ENCODE data around the gene CPNE2. TPM values are rescaled to one million over a fixed set of nuclear protein-coding genes. Genes with fewer than 3 reads are reported as not detected.

CPNE2 gene
- total RNA-seq, 4 donors from 2014 or later, result 28.2 to 66.0 (median 45.8) TPM

- no peak for TF ChIP-seq CTCF (IDR thresholded peaks at IDR 0.05)
- no peak for DNase-seq (ENCODE audit: low spot score)
- no peak for ATAC-seq (ENCODE audit: low FRiP score)
Observed at GRCh38 chr16:57150682-57151330, 58.4 kb downstream of the CPNE2 start.

GRCh38 chr16:57151369-57151768 is 59.0 kb downstream of the CPNE2 start:
- TF ChIP-seq CTCF (IDR thresholded peaks at IDR 0.05), result no peak
- DNase-seq (ENCODE audit: low spot score) (no peak), ATAC-seq (ENCODE audit: low FRiP score) (no peak)

- no peak for DNase-seq (ENCODE audit: low spot score)
- ATAC-seq (ENCODE audit: low FRiP score), result no peak
- TF ChIP-seq CTCF (IDR thresholded peaks at IDR 0.05), result no peak
Observed at GRCh38 chr16:57152096-57153093, 60.0 kb downstream of the CPNE2 start.

- DNase-seq (ENCODE audit: low spot score) (no peak), ATAC-seq (ENCODE audit: low FRiP score) (no peak)
- no peak for TF ChIP-seq CTCF (IDR thresholded peaks at IDR 0.05)
Observed at GRCh38 chr16:57153841-57154240, 61.5 kb downstream of the CPNE2 start.

- ATAC-seq (ENCODE audit: low FRiP score) (no peak), DNase-seq (ENCODE audit: low spot score) (no peak)
- TF ChIP-seq CTCF (IDR thresholded peaks at IDR 0.05), result no peak
Observed at GRCh38 chr16:57155702-57156350, 63.4 kb downstream of the CPNE2 start.

GRCh38 chr16:57156351-57156703 is 63.9 kb downstream of the CPNE2 start:
- ATAC-seq (ENCODE audit: low FRiP score), result no peak
- no peak for DNase-seq (ENCODE audit: low spot score)
- TF ChIP-seq CTCF (IDR thresholded peaks at IDR 0.05), result no peak
